Astrocyte of the hippocampus (primary cell): ENCODE results near the gene GCNT2.
"Not testable (repeated sequence)": the region's sequence is repeated elsewhere in the genome, so short reads cannot be mapped to it uniquely, and the experiment has no call there.

Experiments
- DNase-seq: peaks from one replicate; pipeline ENCODE4 v3.0.0; 2011; ENCODE audit warnings: low read depth, low spot score

GCNT2 gene

DNA sequence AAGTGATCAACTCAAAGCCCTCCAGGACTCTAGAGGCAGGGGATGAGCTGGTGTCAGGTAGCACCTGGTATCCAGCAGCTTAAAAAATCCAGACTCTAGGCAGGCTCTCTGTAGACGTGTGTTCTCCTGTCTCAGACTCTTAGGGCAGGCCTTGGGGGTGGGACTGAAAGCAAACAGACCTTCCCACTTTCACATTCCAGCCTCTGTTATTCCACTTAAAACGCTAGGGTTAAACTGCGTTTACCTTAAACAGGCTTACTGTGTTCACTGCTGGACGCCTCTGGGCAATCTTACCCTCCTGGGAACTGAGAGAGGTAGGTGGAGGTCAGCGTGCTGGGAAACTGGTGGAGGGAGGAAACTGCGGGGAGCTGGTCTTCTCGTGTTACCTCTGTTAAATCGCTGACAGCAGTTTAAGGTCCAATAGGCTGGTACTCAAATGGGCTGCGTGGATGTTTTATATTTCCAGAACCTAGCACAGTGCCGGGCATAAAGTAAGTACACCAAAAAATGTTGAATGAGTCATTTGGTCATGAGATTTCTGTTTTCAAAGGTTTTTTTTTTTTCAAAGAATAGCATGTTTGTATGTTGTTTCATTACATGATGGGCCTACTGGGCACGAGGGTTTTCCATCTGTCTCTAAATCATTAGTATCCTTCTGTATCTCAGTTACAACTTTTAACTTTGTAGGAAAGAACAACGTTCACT, at the start of gene GCNT2:
Gene GCNT2 (plus strand): TSS at position 248 of the 705 bp plus-strand sequence. CDS start 7,561 bp downstream, outside the sequence.
- peak; percentile 66 for DNase-seq

DNA sequence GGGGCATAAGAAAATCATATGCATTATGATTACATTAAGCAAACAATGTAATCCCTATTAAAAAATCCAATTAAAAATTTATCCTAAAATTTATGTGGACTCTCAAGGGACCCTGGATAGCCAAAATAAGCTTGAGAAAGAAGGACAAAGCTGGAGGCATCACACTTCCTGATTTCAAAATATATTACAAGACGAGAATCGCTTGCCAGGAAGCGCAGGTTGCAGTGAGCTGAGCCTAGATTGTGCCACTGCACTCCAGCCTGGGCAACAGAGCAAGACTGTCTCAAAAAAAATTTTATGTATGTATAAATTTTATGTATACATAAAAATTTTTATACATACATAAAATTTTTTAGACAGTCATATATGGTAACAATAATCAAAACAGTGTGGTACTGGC, 48.5 kb upstream of the GCNT2 start:
- DNase-seq, result no peak

DNA sequence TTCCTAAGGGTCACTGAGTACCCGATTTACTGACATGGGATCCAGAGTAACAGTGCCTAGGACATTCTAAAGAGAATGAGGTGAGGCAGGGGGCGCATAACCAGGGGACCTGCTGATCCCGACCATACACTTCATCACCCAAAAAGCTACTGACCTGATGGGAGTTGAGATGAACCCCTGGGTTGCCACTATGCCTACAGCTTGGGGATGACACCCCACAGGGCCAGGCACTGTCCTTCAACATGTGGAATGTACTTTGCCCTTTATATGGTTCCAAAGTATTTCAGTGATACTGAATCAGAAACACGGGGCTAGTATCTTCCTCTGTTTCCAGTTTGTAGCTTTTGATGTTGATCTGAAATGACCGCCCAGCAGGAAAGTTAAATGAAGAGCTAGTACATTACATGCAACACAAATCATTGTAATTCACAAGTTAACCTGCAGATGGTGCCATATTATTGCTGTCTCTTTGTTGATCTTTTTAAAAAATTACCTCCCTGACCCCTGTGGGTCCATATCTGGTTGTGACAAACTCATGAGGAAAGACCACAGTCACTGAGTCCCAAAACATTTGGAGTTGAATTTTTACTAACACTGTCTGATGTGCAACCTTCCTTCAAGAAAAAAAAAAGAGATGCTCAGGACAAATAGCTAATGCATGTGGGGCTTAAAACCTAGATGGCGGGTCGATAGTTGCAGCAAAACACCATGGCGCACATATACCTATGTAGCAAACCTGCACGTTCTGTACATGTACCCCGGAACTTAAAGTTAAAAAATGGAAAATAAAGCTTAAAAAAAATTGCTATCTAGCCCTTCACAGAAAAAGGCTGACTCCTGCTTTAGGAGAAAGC, 42.7 kb upstream of the GCNT2 start:
- DNase-seq, result peak; percentile 67

DNA sequence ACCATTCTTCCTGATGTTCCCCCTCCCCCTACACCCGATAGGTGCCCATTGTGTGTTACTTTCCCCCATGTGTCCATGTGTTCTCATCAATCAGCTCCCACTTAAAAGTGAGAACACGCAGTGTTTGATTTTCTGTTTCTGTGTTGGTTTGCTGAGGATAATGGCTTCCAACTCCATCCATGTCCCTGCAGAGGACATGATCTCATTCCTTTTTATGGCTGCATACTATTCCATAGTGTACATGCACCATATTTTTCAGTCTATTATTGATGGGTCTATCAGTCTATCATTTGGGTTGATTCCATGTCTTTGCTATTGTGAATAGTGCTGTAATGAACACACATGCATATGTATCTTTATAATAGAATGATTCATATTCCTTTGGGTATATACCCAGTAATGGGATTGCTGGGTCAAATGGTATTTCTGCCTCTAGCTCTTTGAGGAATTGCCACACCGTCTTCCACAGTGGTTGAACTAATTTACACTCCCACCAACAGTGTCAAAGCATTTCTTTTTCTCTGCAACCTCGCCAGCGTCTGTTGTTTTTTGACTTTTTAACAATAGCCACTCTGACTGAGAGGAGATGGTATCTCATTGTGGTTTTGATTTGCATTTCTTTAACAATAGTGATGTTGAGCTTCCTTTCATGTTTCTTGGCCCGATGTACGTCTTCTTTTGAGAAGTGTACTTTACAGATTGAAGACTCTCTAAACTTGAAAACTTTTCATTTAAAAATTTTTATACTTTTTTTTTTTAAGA, 41.0 kb upstream of the GCNT2 start:
- peak; percentile 47 for DNase-seq

DNA sequence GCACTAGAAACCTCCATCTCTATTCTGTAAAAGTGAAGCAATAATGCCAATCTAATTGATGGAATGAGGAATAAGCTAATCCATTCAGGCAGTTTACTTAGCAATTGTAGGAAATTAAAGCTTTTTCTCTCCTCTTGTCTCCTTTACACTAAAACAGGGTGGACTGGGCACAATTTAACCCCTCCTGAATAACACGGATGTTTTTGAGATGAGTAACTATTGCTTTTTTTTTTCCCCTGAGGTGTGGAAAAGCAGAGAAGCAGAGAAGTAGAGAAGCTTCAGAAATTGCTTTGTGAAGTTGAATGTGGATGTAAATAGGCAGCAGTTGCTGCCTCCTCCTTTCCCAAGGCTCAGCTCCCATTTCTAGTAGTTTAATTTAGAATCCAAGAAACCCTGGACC, 40.0 kb upstream of the GCNT2 start:
- peak; percentile 51 for DNase-seq

DNA sequence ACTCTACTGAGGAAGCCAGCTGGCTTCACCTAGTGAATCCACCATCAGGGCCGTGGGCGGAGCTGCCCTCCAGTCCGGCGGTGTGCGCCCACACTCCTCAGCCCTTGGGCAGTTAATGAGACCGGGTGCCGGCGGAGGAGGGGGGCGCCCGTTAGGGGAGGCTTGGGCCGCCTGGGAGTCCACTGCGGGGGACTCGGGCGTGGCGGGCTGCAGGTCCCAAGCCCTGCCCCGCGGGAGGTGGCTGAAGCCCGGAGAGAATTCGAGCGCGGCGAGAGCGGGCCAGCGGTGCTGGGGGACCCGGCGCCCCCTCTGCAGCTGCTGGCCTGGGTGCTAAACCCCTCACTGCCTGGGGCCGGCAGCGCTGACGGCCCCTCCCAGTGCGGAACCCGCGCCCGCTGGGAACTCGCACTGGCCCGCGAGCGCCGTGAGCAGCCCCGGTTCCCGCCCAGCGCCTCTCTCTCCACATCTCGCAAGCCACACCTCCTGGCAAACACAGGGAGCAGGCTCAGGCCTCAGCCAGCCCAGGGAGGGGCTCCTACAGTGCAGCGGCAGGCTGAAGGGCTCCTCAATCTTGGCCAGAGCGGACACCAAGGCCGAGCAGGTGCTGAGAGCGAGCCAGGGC, 38.4 kb upstream of the GCNT2 start:
- DNase-seq, result no peak

DNA sequence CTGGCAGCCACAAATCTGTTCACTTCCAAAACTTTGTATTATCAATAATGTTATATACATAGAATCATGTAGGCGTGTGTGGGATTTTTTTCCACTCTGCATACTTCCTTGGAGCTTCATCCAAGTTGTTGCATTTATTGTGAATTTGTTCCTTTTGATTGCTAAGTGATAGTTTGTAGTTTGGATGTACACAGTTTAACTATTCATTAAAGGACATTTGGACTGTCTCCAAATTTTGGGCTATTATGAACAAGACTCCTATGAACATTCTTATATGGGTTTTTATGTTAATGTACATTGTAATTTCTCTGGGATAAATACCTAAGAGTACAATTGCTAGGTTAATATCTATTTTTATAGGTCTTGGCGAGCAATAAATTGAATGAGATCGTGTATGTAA, 36.2 kb upstream of the GCNT2 start:
- no peak for DNase-seq

DNA sequence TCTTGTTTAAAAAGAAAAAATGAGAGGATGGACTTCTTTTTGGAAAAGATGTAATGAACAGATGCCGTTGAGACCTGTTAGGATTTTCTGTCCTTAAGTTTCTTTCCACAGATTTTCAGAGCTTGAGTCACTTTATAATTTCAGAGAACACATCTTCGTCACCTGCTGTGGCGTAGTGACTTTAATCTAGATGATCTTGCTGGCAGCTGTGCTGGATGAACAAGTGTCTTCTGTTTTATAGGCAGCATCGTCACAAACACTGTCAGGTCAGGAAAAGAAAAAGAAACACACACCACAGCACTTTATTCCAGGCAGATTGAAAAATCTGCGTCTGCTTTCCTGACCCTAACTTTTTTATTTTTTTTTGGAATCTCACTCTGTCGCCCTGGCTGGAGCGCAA, 35.7 kb upstream of the GCNT2 start:
- no peak for DNase-seq

DNA sequence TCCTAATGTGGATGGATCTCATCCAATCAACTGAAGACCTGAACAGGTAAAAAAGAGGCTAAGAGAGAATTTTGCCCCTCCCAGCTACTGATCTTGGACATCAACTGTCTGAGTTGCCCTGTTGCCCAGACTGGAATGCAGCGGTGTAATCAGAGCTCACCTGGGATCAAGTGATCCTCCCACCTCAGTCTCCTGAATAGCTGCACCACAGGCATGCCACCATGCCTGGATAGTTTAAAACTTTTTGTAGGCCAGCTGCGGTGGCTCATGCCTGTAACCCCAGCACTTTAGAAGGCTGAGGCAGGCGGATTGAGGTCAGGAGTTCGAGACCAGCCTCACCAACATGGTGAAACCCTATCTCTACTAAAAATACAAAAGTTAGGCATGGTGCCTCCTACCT, 34.9 kb upstream of the GCNT2 start:
- DNase-seq, result no peak

DNA sequence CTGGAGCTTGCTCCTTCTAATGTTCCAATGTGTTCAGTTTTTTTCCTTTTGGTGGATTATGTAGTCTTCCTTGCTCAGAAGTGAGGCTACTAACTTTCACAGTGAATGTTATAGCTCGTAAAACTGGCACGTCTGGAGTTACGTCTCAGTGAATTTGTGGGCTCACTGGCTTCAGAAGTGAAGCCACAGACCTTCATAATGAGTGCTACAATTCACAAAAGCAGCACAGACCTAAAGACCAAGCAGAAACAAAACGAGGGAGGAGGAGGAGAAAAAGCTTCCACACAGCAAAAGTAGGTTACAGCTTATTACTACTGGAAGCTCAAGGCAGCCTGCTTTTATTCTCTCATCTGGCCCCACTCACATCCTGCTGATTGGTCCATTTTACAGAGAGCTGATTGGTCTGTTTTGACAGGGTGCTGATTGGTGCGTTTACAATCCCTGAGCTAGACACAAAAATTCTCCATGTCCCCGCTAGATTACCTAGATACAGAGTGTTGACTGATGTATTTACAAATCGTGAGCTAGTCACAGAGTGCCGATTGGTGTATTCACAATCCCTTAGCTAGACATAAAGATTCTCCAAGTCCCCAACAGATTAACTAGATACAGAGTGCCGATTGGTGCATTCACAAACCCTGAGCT, 34.1 kb upstream of the GCNT2 start:
- DNase-seq, result not testable (repeated sequence)

DNA sequence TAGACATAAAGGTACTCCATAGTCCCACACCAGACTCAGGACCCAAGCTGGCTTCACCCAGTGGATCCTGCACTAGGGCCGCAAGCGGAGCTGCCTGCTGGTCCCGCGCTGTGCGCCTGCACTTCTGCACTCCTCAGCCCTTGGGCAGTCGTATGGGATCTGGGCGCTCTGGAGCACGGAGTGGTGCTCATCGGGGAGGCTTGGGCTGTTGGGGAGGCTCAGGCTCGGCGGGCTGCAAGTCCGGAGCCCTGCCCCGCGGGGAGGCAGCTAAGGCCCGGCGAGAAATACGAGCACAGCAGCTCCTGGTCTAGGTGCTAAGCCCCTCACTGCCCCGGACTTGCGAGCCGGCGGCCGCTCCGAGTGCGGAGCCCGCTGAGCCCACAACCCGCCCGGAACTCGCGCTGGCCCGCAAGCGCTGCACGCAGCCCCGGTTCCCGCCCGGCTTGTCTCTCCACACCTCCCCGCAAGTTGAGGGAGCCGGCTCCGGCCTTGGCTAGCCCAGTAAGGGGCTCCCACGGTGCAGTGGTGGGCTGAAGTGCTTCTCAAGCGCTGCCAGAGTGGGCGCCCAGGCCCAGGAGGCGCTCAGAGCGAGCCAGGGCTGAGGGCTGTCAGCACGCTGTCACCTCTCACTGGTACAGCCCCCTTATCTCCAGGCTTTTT, 33.4 kb upstream of the GCNT2 start:
- DNase-seq, result no peak

DNA sequence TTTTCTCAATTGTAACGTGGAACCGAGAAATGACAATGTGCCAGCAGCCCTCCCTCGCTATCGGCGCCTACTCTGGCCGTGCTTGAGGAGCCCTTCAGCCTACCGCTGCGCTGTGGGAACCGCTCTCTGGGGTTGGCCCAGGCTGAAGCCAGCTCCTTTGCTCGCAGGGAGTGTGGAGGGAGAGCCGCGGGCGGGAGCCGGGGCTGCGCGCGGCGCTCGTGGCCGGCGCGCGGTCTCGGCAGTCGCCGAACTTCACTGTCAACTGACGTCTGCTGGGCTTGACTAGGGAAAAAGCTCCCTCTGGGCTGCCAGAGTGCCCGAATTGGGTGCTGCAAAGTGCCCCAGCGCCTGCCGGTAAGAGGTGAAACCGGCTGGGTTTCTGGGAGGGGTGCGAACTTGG, 29.7 kb upstream of the GCNT2 start:
- no peak for DNase-seq

DNA sequence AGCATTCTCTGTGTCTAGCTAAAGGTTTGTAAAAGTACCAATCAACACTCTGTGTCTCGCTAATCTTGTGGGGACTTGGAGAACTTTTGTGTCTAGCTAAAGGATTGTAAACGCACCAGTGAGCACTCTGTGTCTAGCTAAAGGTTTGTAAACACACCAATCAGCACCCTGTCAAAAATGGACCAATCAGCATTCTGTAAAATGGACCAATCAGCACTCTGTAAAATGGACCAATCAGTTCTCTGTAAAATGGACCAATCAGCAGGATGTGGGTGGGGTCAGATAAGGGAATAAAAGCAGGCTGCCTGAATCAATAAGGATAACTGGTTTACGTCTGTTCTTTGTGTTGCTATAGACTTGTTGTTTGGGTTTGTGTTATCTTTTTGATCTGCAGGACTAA, 29.2 kb upstream of the GCNT2 start:
- DNase-seq, result not testable (repeated sequence)

DNA sequence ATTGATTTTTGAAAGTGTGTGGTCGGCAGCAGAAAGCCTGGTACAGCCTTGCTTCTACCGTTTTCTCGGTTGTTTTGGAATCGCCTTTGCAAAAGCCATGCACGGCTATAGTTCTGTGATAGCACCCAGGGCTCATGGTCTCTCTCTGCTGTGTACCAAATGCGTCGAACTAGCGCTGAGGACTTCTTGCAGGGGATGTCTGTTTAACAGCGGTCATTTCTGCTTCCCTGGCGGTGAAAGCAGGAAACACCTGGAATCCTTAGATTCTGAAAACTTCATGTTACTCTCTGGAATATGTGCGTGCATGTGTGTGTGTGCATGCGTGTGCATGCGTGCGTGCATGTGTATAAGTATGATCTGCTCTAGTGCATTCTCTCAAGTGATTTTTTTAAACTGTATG, 26.1 kb upstream of the GCNT2 start:
- DNase-seq, result no peak

DNA sequence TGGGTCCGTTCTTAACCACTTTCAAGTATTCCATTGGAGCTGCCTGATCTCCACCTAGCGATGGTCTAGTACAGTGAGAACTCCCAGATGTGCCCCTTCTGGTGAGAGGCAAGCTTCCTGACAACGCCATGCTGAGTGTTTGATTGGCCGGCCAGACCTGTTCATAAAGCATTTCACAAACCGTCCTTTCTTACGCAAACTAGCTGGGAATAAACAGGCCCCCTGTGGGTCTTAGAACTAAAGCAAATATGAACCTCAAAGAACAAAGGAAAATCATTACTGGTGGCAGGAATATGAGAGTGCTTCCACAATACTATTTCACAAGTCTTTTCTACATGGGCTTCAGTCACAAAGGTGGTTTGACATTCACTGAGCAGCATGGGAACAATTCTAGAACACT, 15.6 kb upstream of the GCNT2 start:
- DNase-seq, result no peak

DNA sequence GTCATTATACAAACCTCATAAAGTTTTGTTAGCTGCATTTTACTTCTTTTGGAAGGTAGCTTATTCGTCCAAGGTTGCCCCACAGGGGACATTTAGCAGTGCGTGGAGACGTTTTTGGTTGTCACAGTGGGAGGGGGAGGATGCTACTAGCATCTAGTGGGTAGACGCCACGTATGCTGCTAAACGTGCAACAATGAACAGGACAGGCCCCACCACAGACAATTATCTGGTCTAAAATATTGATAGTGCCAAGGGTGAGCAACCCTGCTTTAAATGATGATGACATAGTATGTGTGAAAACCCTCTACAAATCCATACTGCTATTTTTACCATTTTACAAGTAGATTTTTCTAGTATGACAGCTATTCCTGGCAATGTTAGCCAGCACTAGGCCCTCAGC, 13.9 kb upstream of the GCNT2 start:
- no peak for DNase-seq

DNA sequence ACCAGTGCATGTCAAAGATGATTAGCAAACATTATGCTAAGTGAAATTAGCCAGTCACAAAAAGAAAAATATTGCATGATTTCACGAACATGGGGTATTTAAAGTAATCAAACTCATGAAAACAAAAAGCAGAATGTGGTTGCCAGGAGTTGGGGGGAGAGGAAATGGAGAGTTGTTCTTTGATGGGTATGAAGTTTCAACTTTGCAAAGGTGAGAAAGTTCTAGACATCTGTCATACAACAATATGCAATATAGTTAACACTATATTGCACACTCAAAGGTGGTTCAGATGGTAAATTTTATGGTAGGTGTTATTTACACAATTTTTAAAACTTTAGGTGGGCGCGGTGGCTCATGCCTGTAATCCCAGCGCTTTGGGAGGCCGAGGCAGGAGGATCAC, 13.4 kb upstream of the GCNT2 start:
- DNase-seq, result no peak

DNA sequence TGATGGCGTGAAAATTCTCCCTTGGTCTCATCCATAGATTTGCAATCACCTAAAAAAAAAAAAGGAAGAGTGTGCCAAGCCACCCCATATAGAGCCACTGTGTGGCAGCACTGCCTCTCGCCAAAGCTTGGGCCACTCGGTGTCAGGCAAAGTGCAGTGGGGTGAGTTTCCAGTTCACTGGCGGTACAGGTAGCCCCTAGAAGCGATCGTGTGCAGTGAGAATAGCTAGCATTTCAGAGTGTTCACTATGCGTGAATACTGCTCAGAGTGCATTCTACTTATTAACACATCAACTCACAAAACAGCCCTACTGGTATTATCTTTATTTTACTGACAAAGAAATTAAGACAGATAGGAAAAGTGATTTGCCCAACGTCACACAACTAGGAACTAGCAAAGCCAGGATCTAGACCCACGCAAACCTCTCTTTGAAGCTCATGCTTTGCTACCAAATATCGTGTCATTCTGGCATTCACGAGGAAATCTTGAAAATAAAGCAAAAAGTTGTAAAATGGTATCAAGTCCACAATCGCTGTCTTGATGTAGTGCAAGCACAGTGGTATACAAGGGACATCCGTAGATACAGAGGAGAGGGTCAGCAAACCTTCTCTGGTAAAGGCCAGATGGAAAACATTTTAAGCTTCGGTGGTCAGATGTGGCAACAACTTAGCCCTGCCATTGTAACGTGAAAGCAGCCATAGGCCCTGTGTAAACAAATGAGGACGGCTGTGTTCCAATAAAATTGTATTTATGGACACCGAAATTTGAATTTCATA, 10.4 kb upstream of the GCNT2 start:
- DNase-seq, result peak; percentile 78

DNA sequence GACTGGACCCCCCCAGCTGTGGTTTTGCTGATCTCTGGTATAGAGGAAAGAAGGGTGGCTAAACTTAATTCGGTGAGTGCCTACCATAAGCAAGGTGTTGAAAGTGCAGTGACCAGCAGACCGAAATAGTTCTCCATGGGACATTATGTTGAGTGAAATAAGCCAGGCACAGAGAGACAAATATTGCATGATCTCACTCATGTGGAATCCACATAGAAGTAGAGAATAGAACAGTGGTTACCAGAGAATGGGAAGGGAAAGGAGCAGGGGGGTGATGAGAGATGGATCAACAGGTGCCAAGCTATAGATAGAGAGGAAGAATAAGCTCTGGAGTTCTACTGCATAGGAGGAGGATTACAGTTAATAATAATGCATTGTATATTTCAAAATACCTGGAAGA, 9.7 kb upstream of the GCNT2 start:
- DNase-seq, result peak; percentile 68

DNA sequence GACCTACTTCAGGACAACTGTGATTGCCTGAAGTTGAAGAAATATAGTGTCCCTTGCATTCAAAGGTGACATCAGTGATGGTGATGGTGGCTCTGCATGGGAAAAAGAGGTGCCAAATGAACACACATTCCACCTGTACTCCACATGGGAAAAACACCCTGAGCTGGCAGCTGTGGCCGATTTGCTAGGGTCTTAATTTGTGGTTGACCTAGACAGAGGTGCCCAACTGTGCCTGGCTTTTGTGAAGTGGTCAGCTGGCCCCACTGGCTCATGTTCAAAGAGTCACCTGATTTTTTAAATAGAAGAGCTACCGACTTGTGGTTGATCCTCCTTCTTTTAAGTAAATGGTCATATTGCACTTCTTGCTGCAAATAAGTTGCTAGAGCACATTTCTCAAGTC, 7.6 kb upstream of the GCNT2 start:
- DNase-seq, result no peak
